Stomach (tissue), 9 donors: ENCODE measurements around the gene MRGPRE. TPM values are rescaled to one million over a fixed set of nuclear protein-coding genes. Genes with fewer than 3 reads are reported as not detected.

Experiments
- DNase-seq, 2 donors: peaks; one replicate each; pipeline versions ENCODE4 v3.0.0 to v3.0.0-alpha.2; 2013 to 2019
- H3K27ac ChIP-seq, 5 donors: fragments of 200-600 bp in 4 of 5; sonication (generic) in 4 of 5; one replicate each; pipeline ENCODE4 v1.5.1; 2013 to 2019; ENCODE audit warnings: mild to moderate bottlenecking in 1 of 5, moderate library complexity in 1 of 5
- H3K27me3 ChIP-seq, 3 donors: fragments of 200-600 bp; sonication (generic); one replicate each; pipeline ENCODE4 v1.5.1; 2017 to 2019; ENCODE audit warnings: mixed run types in 1 of 3
- H3K36me3 ChIP-seq, 4 donors: fragments of 200-600 bp; sonication (generic); 1 replicate in 3 of 4; 2 replicates in 1 of 4; pipeline ENCODE4 v1.5.1; 2016 to 2019
- H3K4me1 ChIP-seq, 4 donors: fragments of 200-600 bp; sonication (generic); one replicate each; pipeline ENCODE4 v1.5.1; 2016 to 2019
- H3K4me3 ChIP-seq, 4 donors: fragments of 200-600 bp; sonication (generic) in 3 of 4; one replicate each; pipeline ENCODE4 v1.5.1; 2016 to 2019; ENCODE audit warnings: mild to moderate bottlenecking in 1 of 4
- H3K9me3 ChIP-seq, 4 donors: fragments of 200-600 bp; sonication (generic); one replicate each; pipeline ENCODE4 v1.5.1; 2016 to 2019
- CTCF ChIP-seq, 7 experiments: fragments of 450-650 bp in 4 of 7; fragments of 200-600 bp in 3 of 7; sonication (generic) in 3 of 7; IDR thresholded peaks; one replicate each; pipeline ENCODE4 v1.5.1; 2016 to 2019; ENCODE audit warnings: antibody characterized with exemption in 7 of 7, control low read depth in 2 of 7, mild to moderate bottlenecking in 1 of 7
- EP300 ChIP-seq: sonication (generic); formaldehyde crosslinking; IDR thresholded peaks from one replicate; pipeline ENCODE4 v1.6.1; 2017; ENCODE audit warnings: antibody characterized with exemption
- POLR2A ChIP-seq, 4 donors: fragments of 450-650 bp; IDR thresholded peaks; one replicate each; pipeline ENCODE4 v1.6.1; 2016; ENCODE audit warnings: antibody characterized with exemption in 4 of 4, control low read depth in 2 of 4, mild to moderate bottlenecking in 1 of 4, moderate library complexity in 1 of 4
- POLR2AphosphoS5 ChIP-seq, 3 donors: sonication (generic); formaldehyde crosslinking; IDR thresholded peaks; one replicate each; pipeline ENCODE4 v1.6.1; 2016; ENCODE audit warnings: antibody characterized with exemption in 3 of 3
- WGBS, 5 donors: extraction: QIAGEN DNeasy Blood & Tissue Kit in 3 of 5; methylation state at CpG; one replicate each; pipeline versions ENCODE4 v1.1.5 to v1.1.7; 2013 to 2018; 5-methylcytosine and 5-hydroxymethylcytosine counted together
- intact Hi-C: fragments of 100-400 bp; cut with DNase I; formaldehyde crosslinking; loops from one replicate; pipeline ENCODE4 v1.15.1; 2023; ENCODE audit warnings: low total_unique reads
- polyA plus RNA-seq, 3 donors: library from polyadenylated mRNA; stranded (reverse); fragments of 200-250 nt; gene quantifications; one replicate each; pipeline ENCODE4 v1.2.3, GENCODE V29; 2013
- total RNA-seq, 5 donors: library from RNA; depleted of rRNA; stranded (reverse); fragments of >200 nt; gene quantifications; one replicate each; pipeline versions ENCODE4 v1.1.0 to v1.2.3, GENCODE V29; 2014 to 2016
- donor health status: healthy with polysubstance abuse.
- donor health status: Bipolar disorder and iron deficiency.
- donor health status: healthy.

The MRGPRE gene
- total and polyA plus RNA-seq, 8 donors, result not detected

DNA sequence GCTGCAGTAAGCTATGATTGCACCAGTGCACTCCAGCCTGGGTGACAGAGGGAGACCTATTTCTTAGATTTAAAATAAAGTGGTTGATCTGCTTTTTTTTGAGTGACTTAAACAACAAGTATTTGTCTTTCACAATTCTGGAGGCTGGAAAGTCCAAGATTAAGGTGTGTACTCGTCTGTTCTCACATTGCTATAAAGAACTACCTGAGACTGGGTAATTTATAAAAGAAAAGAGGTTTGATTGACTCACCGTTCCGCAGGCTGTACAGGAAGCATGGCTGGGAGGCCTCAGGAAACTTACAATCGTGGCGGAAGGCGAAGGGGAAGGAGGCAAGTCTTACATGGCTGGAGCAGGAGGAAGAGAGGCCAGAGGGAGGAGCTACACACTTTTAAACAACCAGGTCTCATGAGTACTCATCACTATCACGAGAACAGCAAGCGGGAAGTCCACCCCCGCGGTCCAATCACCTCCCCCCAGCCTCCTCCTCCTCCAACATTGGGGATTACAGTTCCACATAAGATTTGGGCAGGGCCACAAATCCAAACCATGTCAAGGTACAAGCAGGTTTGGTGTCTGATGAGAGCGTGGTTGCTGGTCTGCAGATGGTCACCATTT lies 47.4 kb downstream of the MRGPRE start:
- H3K27ac ChIP-seq, result no peak overlapping the region
- H3K4me1 ChIP-seq, result no peaks in the 10 kb centered on the region
- no peaks in the 10 kb centered on the region for H3K36me3 ChIP-seq
- peaks cover 0 to 6% (median 0%) of the 10 kb centered on the region in 3 donors for H3K27me3 ChIP-seq
- no peak overlapping the region for H3K4me3 ChIP-seq
- intact Hi-C loops, result no loop called here
- DNase-seq, result no peak
- no peak for TF ChIP-seq POLR2AphosphoS5 (IDR thresholded peaks at IDR 0.05)
- no peak for TF ChIP-seq CTCF (IDR thresholded peaks at IDR 0.05)
- TF ChIP-seq EP300, result no peak
- TF ChIP-seq POLR2A (IDR thresholded peaks at IDR 0.05), result no peak
- 75 to 83% (median 78%) methylated on average over 11 of the region's 11 CpGs for WGBS, 5 donors
- H3K9me3 ChIP-seq, result no peaks in the 10 kb centered on the region

- WGBS, 5 donors, result 80 to 93% (median 90%) methylated on average over 6 of the region's 6 CpGs
- H3K4me1 ChIP-seq, result no peaks in the 10 kb centered on the region
- H3K27ac ChIP-seq, result no peak overlapping the region
- H3K36me3 ChIP-seq, result no peaks in the 10 kb centered on the region
- intact Hi-C loops, result no loop called here
- H3K9me3 ChIP-seq, result no peaks in the 10 kb centered on the region
- no peak for DNase-seq
- H3K4me3 ChIP-seq, result no peak overlapping the region
- TF ChIP-seq POLR2AphosphoS5 (IDR thresholded peaks at IDR 0.05), result no peak
- TF ChIP-seq CTCF (IDR thresholded peaks at IDR 0.05), result no peak
- TF ChIP-seq EP300, result no peak
- H3K27me3 ChIP-seq, result no peaks in the 10 kb centered on the region
Observed at GRCh38 chr11:3183523-3183922, 48.7 kb downstream of the MRGPRE start.

DNA sequence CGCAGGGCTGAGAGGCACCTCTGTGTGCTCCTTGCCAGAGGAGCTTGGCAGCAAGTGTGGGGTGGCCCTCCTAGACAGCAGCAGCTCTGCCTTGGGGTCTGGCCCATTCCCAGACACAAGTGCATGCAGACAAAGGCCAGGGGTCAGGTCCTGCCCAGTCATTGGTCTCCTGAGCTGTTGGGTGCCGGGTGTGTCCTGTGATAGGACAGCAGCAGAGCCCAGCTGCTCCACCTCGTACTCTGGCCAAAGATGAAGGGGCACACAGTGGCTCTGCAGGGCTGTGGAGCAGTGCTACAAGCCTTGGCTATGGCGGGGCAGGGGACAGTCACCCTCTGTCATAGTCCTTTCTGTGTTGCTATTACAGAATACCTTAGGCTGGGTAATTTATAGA lies 49.8 kb downstream of the MRGPRE start:
- Histone ChIP-seq H3K4me3 (no peak overlapping the region), H3K27ac (no peak overlapping the region), H3K4me1 (no peaks in the 10 kb centered on the region), H3K36me3 (no peaks in the 10 kb centered on the region), H3K9me3 (no peaks in the 10 kb centered on the region), H3K27me3 (no peaks in the 10 kb centered on the region)
- 78 to 83% (median 78%) methylated on average over 3 to 4 of the region's 4 CpGs for WGBS, 5 donors
- DNase-seq, result no peak
- intact Hi-C loops, result no loop called here
- no peak for TF ChIP-seq EP300
- no peak for TF ChIP-seq POLR2A (IDR thresholded peaks at IDR 0.05)
- no peak for TF ChIP-seq CTCF (IDR thresholded peaks at IDR 0.05)
- TF ChIP-seq POLR2AphosphoS5 (IDR thresholded peaks at IDR 0.05), result no peak

GRCh38 chr11:3181725-3182461 lies 50.3 kb downstream of the MRGPRE start:
- H3K27me3 ChIP-seq, result no peaks in the 10 kb centered on the region
- H3K4me1 ChIP-seq, result no peaks in the 10 kb centered on the region
- peaks cover 0 to 3% (median 0%) of the 10 kb centered on the region in 4 donors for H3K9me3 ChIP-seq
- no peak overlapping the region for H3K4me3 ChIP-seq
- H3K36me3 ChIP-seq, result no peaks in the 10 kb centered on the region
- TF ChIP-seq CTCF (IDR thresholded peaks at IDR 0.05) (no peak), POLR2AphosphoS5 (IDR thresholded peaks at IDR 0.05) (no peak), POLR2A (IDR thresholded peaks at IDR 0.05) (no peak), EP300 (no peak)
- DNase-seq, result no peak
- intact Hi-C loops, result no loop called here
- WGBS, 5 donors, result 81 to 92% (median 89%) methylated on average over 11 to 12 of the region's 12 CpGs
- no peak overlapping the region for H3K27ac ChIP-seq
